ENCODE data around the gene ARID3C. TPM values are rescaled to one million over a fixed set of nuclear protein-coding genes. Genes with fewer than 3 reads are reported as not detected.

ARID3C gene
- total RNA-seq, 1 experiment from 2014 or later = 0.16 TPM

DNA sequence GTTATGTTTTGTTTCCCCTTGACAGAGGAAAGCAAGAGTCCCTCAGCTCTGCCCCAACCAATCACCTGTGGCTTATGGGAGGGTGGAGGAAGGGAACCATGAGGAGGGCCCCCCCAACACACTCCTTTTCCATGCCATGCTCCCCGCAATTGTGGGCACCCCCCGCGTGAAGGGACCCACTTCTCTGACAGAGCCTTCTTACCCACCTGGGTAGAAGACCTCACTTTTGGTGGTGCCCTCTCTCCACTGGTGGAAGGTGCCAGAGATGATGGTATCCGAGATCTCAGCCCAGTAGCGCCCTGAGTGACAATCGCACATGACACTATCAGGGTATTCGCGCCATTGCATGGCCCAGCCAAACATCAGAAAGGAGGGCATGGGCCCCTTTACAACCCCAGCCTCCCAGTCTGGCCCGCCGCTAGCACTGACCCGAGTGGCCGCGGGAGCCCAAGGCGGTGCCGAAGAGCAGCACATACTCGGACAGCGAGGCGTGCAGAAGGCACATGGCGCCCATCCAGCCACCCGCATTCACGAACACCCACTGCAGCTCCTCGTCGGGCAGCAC lies 8.0 kb upstream of the ARID3C start:
- peaks cover 9% of the 10 kb centered on the region; the same call in 1 of the 2 replicates for H3K36me3 ChIP-seq
- no peaks in the 10 kb centered on the region for H3K9me3 ChIP-seq
- peak overlapping the region; percentile 76 for H3K4me3 ChIP-seq
- DNase-seq = no peak
- H3K27me3 ChIP-seq = no peaks in the 10 kb centered on the region

DNA sequence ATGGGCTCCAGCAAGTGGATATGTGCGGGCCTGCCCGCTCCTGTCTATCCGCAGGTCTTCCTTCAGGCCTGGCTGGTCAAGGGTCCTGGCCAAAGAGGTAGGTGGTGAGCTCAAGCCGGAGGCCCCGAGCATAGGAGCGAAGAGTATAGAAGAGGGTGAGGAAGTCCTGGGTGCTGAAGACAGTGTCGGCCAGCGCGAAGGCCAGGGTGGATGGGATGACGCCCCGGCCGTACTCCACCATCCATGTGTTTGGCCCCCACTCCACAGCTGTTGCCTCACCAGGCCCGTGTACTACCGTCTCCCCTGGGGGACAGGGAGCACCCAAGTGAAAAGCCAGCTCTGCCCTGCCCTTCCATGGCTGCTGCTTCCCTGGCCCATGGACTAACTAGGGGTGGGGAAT lies 6.7 kb upstream of the ARID3C start:
- no peak for DNase-seq
- H3K4me3 ChIP-seq = no peak overlapping the region
- no peaks in the 10 kb centered on the region for H3K9me3 ChIP-seq
- no peaks in the 10 kb centered on the region for H3K27me3 ChIP-seq
- H3K36me3 ChIP-seq = peaks cover 9% of the 10 kb centered on the region; the same call in 1 of the 2 replicates

DNA sequence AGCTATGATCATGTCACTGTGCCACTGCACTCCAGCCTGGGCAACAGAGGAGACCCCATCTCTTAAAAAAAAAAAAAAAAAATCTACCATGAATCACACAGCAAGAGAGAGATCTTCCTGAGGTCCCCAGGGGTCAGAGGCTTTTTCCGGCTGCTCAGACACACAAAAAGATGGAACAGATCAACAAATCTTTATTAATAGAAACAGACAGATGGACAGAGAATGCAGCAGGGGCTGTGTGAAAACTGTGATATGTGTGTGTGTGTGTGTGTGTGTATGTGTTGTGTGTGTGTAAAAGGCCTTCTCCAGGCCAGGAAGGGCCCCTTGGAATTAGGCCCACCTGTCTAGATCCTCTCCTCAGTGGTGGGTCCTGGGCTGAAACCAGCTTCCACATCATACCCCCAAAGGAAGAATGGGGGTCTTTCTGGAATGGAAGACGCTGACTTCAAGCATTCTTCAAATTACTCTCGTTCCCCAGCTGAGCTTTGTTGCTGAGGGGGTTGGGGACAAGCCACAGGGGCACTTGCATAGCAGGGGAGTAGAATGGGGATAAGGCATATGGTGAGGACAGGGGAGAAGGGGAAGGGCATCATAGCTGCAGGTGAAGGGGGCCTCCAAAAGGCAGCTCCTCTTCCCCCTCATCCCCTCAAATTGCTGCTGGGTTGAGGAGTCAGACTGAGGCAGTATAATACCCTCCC lies 5.8 kb upstream of the ARID3C start:
- H3K36me3 ChIP-seq = peaks cover 9% of the 10 kb centered on the region; the same call in 1 of the 2 replicates
- no peaks in the 10 kb centered on the region for H3K9me3 ChIP-seq
- no peak overlapping the region for H3K4me3 ChIP-seq
- DNase-seq = no peak
- peaks cover 5% of the 10 kb centered on the region for H3K27me3 ChIP-seq

DNA sequence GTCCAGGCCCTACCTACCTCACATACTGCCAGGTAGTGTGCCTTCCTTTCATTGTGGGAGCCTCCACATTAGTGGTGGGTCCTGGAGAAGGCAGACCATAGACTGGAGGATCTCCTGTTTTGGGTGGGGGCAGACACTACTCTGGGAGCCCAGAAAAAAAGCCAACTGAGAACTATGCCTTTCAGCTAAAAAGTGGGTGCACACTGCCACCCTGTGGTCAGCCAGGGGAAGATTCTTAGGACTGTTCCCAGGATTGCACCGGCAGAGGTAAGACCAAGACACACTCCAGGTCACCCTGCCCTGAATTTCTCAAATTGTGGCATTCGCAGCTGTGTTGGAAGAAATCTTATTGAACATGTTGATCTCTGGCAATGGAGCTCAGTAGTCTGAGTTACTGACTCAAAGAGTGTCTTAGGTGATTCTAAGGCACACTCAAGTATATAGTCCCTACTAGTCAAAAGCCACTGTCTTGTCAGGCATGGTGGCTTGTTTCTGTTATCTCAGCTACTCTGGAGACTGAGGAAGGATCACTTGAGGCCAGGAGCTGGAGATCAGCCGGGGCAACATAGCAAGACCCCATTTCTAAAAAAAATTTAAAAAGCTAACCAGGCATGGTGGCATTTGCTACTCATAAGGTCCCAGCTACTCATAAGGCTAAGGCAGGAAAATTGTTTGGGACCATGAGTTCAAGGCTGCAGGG lies 5.1 kb upstream of the ARID3C start:
- no peaks in the 10 kb centered on the region for H3K9me3 ChIP-seq
- peak; percentile 38 for DNase-seq

DNA sequence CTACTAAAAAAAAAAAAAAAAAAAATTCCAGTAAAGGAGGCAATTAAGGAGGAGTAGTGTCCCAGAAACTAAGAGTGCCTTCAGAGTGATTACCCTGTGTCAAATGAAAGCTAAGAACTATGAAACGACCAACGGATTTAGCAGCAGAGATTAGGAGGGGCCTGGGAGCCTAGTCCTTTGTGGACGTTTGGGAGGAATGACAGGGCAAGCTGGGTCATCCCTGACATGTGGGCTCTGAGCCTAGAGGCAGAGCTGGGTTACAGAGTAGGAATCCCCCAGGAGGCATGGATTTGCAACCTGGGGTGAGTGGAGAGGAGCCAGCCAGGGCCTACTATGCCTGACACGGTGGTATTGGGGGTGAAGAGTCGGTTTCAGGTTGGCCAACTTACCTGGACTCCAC lies 4.3 kb upstream of the ARID3C start:
- DNase-seq = no peak
- no peak overlapping the region for H3K4me3 ChIP-seq
- peaks cover 16% of the 10 kb centered on the region for H3K27me3 ChIP-seq
- H3K36me3 ChIP-seq = peaks cover 9% of the 10 kb centered on the region; the same call in 1 of the 2 replicates
- no peaks in the 10 kb centered on the region for H3K9me3 ChIP-seq

More for the DNA sequence above, 5.1 kb upstream of the ARID3C start:
- Histone ChIP-seq H3K4me3 (no peak overlapping the region), H3K36me3 (peaks cover 9% of the 10 kb centered on the region; the same call in 1 of the 2 replicates), H3K27me3 (peaks cover 11% of the 10 kb centered on the region)

DNA sequence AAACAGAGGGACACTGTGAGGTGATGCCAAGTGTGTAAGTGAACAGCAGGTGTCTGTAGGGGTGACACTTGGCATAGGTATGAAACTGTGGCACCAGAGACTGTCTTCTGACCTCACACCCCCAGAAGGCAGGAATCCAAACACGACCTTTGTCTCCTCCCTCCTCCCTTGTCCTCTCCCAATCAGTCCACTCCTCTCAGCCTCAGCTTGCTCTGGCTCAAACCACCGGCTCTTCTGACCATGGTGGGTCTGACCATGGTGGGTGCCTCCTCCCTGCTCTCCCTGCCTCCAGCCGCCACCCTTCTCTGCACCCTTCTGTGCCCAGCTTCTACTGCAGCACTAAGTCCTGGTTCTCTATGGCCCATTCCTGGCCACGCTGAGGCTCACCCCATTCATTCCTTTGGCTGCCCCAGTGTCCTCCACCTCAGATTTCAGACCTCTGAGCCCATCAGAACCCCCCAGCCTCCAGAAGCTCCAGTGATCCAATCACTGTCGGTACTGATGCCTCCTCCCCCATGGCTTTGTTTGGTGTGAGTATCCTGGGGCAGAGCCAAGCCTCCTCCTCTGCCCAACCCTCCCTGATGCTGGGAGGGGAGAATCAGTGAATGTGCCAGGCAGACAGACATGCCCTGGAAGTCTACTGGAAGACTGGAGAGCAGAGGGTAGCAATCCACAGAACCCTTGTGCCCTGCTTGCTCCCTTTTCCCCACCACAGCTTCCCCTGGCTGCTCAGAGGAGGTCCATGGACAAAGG lies 1.7 kb upstream of the ARID3C start:
- peaks cover 5% of the 10 kb centered on the region; the same call in 1 of the 2 replicates for H3K36me3 ChIP-seq
- H3K9me3 ChIP-seq = no peaks in the 10 kb centered on the region
- DNase-seq = no peak
- H3K27me3 ChIP-seq = peaks cover 18% of the 10 kb centered on the region
- no peak overlapping the region for H3K4me3 ChIP-seq

DNA sequence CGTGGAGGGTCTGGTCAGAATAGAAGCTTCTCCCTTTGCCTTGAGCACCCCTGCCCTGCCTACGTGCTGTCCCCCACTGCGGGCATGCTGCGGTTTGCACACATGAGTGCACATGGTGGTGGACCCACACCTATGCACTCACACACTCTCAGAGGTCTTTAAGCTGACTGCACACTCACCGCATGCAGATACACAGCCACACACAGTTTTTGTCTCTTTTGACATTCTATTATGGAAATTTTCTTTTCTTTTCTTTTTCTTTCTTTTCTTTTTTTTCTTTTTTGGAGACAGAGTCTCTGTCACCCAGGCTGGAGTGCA lies 584 bp upstream of the ARID3C start:
- Histone ChIP-seq H3K9me3 (no peaks in the 10 kb centered on the region), H3K36me3 (no peaks in the 10 kb centered on the region), H3K27me3 (peaks cover 18% of the 10 kb centered on the region), H3K4me3 (no peak overlapping the region)
- no peak for DNase-seq

DNA sequence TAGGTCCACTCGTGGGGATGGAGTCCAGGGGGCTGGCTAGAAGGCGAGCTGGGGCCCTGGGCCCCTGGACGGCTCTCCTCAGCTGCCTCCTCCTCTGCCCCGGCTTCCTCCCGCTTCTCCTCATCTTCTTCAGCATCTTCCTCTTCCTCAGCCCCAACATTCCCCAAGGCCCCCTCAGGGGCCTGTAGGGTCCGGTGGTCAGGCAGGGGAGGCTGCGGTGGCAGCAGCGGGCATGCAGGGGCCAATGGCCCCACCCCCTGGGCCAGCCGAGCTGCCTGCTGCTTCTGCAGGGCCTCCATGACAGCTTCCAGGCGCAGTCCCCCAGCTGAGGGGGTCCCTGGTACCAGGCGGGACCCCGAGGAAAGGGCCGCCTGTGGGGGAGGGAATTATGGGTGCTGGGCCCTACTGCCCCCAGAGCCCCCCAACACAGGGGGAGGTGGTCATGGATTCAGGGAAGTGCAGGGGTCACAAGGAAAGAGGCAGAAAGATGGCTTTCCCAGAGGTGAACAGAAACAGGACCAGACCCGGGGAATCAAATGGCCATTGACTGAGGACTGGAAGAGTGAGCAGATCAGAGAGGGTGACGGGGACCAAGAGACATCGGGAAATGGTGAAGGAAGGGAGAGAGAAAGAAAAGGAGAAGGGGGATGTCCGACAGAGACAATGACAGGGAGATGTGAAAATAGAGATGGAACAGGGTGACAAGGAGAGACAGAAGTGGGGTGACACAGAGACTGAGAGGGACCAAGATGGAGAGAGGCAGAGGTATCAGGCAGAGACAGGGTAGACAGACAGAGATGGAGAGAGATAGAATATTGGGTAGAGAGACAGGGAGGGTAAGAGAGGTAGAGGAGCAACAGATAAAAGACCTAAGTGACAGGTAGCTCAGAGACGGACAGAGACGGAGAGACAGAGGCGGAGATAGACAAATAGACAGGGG lies 880 bp downstream of the ARID3C start:
- no peaks in the 10 kb centered on the region for H3K9me3 ChIP-seq
- peaks cover 18% of the 10 kb centered on the region for H3K27me3 ChIP-seq
- DNase-seq = no peak
- H3K36me3 ChIP-seq = no peaks in the 10 kb centered on the region
- no peak overlapping the region for H3K4me3 ChIP-seq

DNA sequence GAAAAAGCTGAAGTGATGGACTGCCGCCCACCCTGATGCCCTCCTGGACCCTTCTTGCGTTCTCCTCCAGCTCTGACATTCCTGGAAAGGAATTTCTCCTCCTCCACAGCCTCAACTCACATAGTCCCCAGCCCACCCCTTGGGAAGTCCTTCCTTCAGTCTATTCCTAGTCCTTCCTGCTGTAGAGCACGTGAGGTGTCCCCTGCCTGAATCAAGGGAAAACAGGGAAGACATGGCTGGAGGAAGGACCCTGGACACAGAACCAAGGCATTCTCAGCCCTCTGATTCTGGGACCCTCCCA lies 3.7 kb downstream of the ARID3C start:
- DNase-seq = no peak
- no peak overlapping the region for H3K4me3 ChIP-seq
- peaks cover 17% of the 10 kb centered on the region for H3K27me3 ChIP-seq
- H3K36me3 ChIP-seq = no peaks in the 10 kb centered on the region
- no peaks in the 10 kb centered on the region for H3K9me3 ChIP-seq

DNA sequence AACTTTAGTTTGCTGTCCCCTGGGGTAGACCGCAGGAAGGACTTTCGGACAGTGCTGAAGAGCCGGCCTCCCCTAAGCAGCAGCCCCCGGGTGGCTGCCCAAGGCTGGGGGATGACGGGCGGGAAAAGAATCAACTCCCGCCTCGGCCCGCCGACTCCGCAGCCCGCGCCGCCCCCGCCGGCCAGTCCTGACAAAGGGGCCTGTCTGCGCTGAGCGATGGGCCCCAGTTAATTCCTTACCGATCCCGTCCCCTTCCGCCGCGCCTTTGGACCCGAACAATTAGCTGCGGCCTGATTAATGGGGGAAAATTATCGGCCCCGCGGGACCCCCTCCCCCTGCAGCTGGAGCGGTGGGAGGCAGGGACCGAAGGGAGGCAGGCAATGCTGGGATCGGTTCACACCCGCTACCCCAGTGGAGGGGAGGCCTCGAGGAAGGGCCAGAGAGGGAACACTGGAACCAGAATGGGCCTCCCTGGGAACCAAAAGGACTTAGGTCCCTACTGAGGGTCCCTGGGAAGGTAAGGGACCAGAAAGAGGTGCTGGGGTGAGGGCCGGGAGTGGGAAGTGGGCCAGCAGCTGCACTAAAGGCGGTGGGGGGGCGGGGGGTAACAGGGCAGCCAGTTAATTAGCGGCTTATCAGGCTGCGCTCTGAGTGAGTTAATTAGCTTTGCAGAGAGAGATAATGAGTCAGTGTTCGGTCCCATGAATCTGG lies 4.2 kb downstream of the ARID3C start:
- Histone ChIP-seq H3K27me3 (peaks cover 13% of the 10 kb centered on the region), H3K9me3 (no peaks in the 10 kb centered on the region), H3K36me3 (no peaks in the 10 kb centered on the region), H3K4me3 (no peak overlapping the region)
- no peak for DNase-seq

DNA sequence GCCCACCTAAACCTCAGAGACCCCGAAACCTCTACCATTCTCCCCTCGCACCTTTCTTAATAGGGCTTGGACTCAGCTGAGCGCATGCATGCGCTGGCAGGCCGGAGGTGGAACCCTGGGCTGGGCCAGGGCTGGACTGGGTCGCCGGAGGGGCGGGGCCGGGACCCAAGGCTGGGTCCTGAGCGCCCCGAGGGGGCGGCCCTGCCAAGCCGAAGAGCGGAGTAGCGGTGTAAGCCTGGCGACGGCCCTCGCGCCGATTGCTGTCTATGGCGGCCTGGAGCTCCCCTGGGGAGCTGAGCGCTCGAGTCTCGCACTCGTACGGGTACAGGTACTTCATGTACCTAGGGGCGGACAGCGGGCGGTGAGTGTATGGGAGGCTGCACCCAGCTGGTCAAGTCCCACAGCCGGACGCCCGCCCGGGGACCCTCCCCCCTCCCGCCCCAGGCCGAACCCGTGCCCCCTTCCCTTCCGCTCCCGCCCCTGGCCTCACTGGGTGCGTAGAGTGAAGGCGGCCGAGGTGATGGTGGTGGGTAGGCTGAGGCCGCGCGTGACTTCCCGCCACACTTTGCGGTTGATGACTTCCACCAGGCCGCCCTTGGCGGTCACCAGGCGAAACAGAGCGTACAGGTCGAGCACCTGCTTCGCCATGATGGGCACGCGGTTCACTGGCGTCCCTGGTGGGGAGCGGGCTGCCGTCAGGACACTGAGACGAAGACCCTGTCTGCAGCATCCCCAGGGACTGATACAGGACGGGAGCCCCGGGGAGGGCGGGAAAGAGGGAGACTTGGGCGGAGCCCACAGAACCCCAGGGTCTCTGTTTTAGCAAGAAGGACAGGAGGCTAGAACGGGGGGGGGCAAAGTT lies 5.3 kb downstream of the ARID3C start:
- Histone ChIP-seq H3K36me3 (no peaks in the 10 kb centered on the region), H3K9me3 (no peaks in the 10 kb centered on the region), H3K4me3 (no peak overlapping the region), H3K27me3 (peaks cover 6% of the 10 kb centered on the region)
- no peak for DNase-seq

DNA sequence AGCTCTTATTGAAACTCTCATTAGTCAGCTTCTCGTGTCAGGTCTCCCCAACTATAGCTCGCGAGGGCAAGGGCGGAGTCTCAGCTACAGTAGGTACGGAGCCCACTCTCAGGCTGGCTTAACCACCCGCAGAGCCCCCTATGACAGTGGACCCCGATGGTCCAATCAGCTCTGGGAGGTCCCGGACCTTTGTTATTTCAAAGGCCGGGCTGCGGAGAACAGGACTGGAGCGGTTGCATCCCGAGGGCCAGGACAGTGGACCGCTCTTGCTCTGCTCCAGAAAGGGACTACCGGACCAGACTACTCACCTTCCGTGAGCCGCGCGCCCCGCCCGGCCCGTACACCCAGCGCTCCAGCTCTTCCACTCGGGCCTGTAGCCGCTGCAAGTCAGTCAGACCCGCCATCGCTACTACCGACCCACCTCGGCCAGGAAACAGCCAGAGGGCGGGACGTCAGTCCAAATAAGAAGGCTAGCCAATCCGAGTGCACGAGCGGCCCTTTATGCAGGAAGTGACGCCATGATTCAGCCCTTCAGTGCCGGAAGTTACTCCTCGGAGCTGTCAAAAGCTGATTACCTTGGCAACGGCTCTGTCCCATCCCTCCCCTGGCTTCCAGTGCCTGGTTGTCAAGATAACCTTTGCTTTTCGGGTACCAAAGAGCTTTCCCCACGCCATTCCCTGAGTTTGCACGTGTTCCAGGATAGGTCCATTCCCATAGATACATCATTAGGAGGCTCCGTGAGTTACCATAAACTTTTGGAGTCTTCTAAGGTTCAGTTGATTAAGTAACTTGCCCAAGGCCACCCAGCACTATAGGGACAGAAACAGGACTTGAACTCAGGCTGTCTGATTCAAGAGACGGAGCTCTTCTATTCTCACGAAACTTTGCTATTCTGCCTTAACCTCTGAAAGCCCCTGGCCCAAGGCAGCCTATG lies 8.5 kb downstream of the ARID3C start, which contains the start of gene DCTN3:
DCTN3 (minus strand) TSS at position 435 of the 934 bp plus-strand sequence; CDS start at position 404, 31 bp downstream.
- Histone ChIP-seq H3K4me3 (peak within 1 kb of the TSS; percentile 84), H3K27me3 (no peaks in the 10 kb centered on the region), H3K36me3 (peaks cover 4% of the 10 kb centered on the region; the same call in 1 of the 2 replicates), H3K9me3 (no peaks in the 10 kb centered on the region)
- peak; percentile 88 for DNase-seq

DNA sequence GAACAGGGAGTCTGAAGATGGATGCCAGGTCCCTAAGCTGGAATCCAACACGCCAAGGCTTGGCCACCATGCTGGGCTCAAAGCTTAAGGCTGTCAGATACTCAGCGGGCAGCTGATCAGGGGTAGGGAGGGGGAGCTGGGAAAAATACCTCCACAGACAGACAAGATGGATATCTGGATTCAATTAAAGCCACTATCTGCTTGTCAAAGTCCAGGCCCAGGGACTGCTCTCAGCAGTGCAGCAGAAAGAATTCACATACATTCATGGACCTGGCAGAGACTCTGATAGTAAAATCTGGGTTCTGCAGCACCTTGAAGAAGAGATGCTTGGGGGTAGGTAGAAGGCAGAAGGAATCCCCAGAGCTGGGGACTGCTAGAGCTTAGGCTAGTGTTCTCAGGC lies 13.7 kb downstream of the ARID3C start:
- H3K36me3 ChIP-seq = peaks cover 4% of the 10 kb centered on the region; the same call in 1 of the 2 replicates
- H3K27me3 ChIP-seq = no peaks in the 10 kb centered on the region
- no peak overlapping the region for H3K4me3 ChIP-seq
- H3K9me3 ChIP-seq = no peaks in the 10 kb centered on the region
- no peak for DNase-seq
